Mucosa of rectum (tissue), 2 donors: ENCODE data around the gene MRAS.
A peak's percentile ranks its signal among the peaks of the same experiment; 100 is the strongest.
"Not testable (repeated sequence)": the region's sequence is repeated elsewhere in the genome, so short reads cannot be mapped to it uniquely, and the experiment has no call there.

Experiments used
- H3K27ac ChIP-seq, 2 donors: one replicate each; pipeline ENCODE4 v1.7.0; 2013; ENCODE audit warnings: inconsistent platforms in 2 of 2, low read depth in 2 of 2, low read length in 2 of 2
- H3K27me3 ChIP-seq, 2 donors: one replicate each; pipeline ENCODE4 v1.7.0; 2013; ENCODE audit warnings: low read length in 2 of 2; ENCODE audit not compliant: control insufficient read depth in 2 of 2, insufficient read depth in 2 of 2
- H3K36me3 ChIP-seq, 2 donors: one replicate each; pipeline ENCODE4 v1.7.0; 2013; ENCODE audit warnings: low read length in 2 of 2; ENCODE audit not compliant: control insufficient read depth in 2 of 2, insufficient read depth in 2 of 2
- H3K4me1 ChIP-seq, 2 donors: one replicate each; pipeline ENCODE4 v1.7.0; 2013; ENCODE audit warnings: low read length in 2 of 2, mild to moderate bottlenecking in 1 of 2; ENCODE audit not compliant: control insufficient read depth in 2 of 2, insufficient read depth in 2 of 2
- H3K4me3 ChIP-seq, 2 donors: one replicate each; pipeline ENCODE4 v1.7.0; 2013; ENCODE audit warnings: low read length in 2 of 2
- H3K9ac ChIP-seq, 2 donors: one replicate each; pipeline ENCODE4 v1.7.0; 2013; ENCODE audit warnings: low read length in 2 of 2, low read depth in 1 of 2, mild to moderate bottlenecking in 1 of 2
- H3K9me3 ChIP-seq, 2 donors: one replicate each; pipeline ENCODE4 v1.7.0; 2013; ENCODE audit warnings: low read length in 2 of 2; ENCODE audit not compliant: control insufficient read depth in 2 of 2
- donor health status: healthy.
- donor health status: Normal muscosa, but diverticular disease.

Gene MRAS

GRCh38 chr3:138375447-138375846 lies 27.1 kb downstream of the MRAS start:
- Histone ChIP-seq H3K36me3 (no peaks in the 10 kb centered on the region), H3K4me3 (no peak overlapping the region), H3K27ac (no peak overlapping the region), H3K27me3 (no peaks in the 10 kb centered on the region), H3K9ac (no peak overlapping the region), H3K9me3 (no peaks in the 10 kb centered on the region), H3K4me1 (no peaks in the 10 kb centered on the region)

GRCh38 chr3:138376663-138377062 lies 28.3 kb downstream of the MRAS start:
- H3K9ac ChIP-seq: no peak overlapping the region
- no peaks in the 10 kb centered on the region for H3K36me3 ChIP-seq
- no peaks in the 10 kb centered on the region for H3K27me3 ChIP-seq
- no peaks in the 10 kb centered on the region for H3K4me1 ChIP-seq
- H3K27ac ChIP-seq: no peak overlapping the region
- H3K4me3 ChIP-seq: no peak overlapping the region
- no peaks in the 10 kb centered on the region for H3K9me3 ChIP-seq

GRCh38 chr3:138377212-138377611 lies 28.8 kb downstream of the MRAS start:
- not testable (repeated sequence) for H3K9ac ChIP-seq, H3K4me3 ChIP-seq, H3K27me3 ChIP-seq, H3K27ac ChIP-seq, H3K9me3 ChIP-seq, H3K36me3 ChIP-seq, H3K4me1 ChIP-seq

GRCh38 chr3:138377804-138378203 lies 29.4 kb downstream of the MRAS start:
- Histone ChIP-seq H3K27me3 (no peaks in the 10 kb centered on the region), H3K36me3 (no peaks in the 10 kb centered on the region), H3K27ac (no peak overlapping the region), H3K9me3 (no peaks in the 10 kb centered on the region), H3K4me1 (no peaks in the 10 kb centered on the region), H3K9ac (no peak overlapping the region), H3K4me3 (no peak overlapping the region)

GRCh38 chr3:138378331-138378730 lies 30.0 kb downstream of the MRAS start:
- H3K36me3 ChIP-seq: no peaks in the 10 kb centered on the region
- no peaks in the 10 kb centered on the region for H3K27me3 ChIP-seq
- no peak overlapping the region for H3K4me3 ChIP-seq
- H3K9ac ChIP-seq: no peak overlapping the region
- no peaks in the 10 kb centered on the region for H3K9me3 ChIP-seq
- no peaks in the 10 kb centered on the region for H3K4me1 ChIP-seq
- no peak overlapping the region for H3K27ac ChIP-seq

- Histone ChIP-seq H3K4me1 (no peaks in the 10 kb centered on the region), H3K36me3 (no peaks in the 10 kb centered on the region), H3K27me3 (no peaks in the 10 kb centered on the region), H3K4me3 (no peak overlapping the region), H3K9ac (no peak overlapping the region), H3K27ac (no peak overlapping the region), H3K9me3 (no peaks in the 10 kb centered on the region)
These were observed 30.6 kb downstream of the MRAS start for GRCh38 chr3:138378990-138379389.

- H3K27me3 ChIP-seq: no peaks in the 10 kb centered on the region
- peak overlapping the region in 1 of 2 donors; percentile 50 for H3K27ac ChIP-seq
- no peaks in the 10 kb centered on the region for H3K4me1 ChIP-seq
- H3K36me3 ChIP-seq: no peaks in the 10 kb centered on the region
- no peak overlapping the region for H3K9ac ChIP-seq
- no peak overlapping the region for H3K4me3 ChIP-seq
- H3K9me3 ChIP-seq: no peaks in the 10 kb centered on the region
These were observed 33.1 kb downstream of the MRAS start for GRCh38 chr3:138381413-138381901.

- Histone ChIP-seq H3K27me3 (no peaks in the 10 kb centered on the region), H3K9ac (no peak overlapping the region), H3K4me1 (no peaks in the 10 kb centered on the region), H3K36me3 (no peaks in the 10 kb centered on the region), H3K27ac (peak overlapping the region in 1 of 2 donors; percentile 50), H3K9me3 (no peaks in the 10 kb centered on the region), H3K4me3 (no peak overlapping the region)
These were observed 33.8 kb downstream of the MRAS start for GRCh38 chr3:138381950-138382715.

GRCh38 chr3:138383715-138384465 lies 35.5 kb downstream of the MRAS start:
- H3K4me1 ChIP-seq: no peaks in the 10 kb centered on the region
- H3K9ac ChIP-seq: no peak overlapping the region
- H3K36me3 ChIP-seq: no peaks in the 10 kb centered on the region
- H3K27me3 ChIP-seq: no peaks in the 10 kb centered on the region
- H3K4me3 ChIP-seq: no peak overlapping the region
- no peak overlapping the region for H3K27ac ChIP-seq
- H3K9me3 ChIP-seq: no peaks in the 10 kb centered on the region

GRCh38 chr3:138384531-138384930 lies 36.2 kb downstream of the MRAS start:
- Histone ChIP-seq H3K9me3 (no peaks in the 10 kb centered on the region), H3K9ac (no peak overlapping the region), H3K4me1 (no peaks in the 10 kb centered on the region), H3K27ac (no peak overlapping the region), H3K4me3 (no peak overlapping the region), H3K36me3 (no peaks in the 10 kb centered on the region), H3K27me3 (no peaks in the 10 kb centered on the region)
